Activated gamma-delta T cell treated with anti-CD3 and anti-CD28 coated beads, Interleukin-2, amount 50 U/mL, for 16 hours (primary cell): ENCODE data around the gene SEBOX.
"Not testable (repeated sequence)": the region's sequence is repeated elsewhere in the genome, so short reads cannot be mapped to it uniquely, and the experiment has no call there.

Experiments
- DNase-seq: peaks from one replicate; pipeline ENCODE4 v3.0.0-alpha.2; 2020; ENCODE audit warnings: low read depth

SEBOX gene

GRCh38 chr17:28338769-28339212, 26.2 kb downstream of the SEBOX start:
- DNase-seq, result not testable (repeated sequence)

GRCh38 chr17:28338056-28338768, 26.8 kb downstream of the SEBOX start:
- no peak for DNase-seq

GRCh38 chr17:28335959-28336871, 28.8 kb downstream of the SEBOX start:
- DNase-seq, result no peak

GRCh38 chr17:28335201-28335958, 29.6 kb downstream of the SEBOX start, which contains the start of the genes IFT20 and TNFAIP1:
IFT20 (minus strand) TSS chr17:28335472; CDS start chr17:28331985, 3,487 bp downstream.
TNFAIP1 (plus strand) TSS chr17:28335761; CDS start chr17:28339522, 3,761 bp downstream.
- DNase-seq, result peak; percentile 96

- DNase-seq, result no peak
These were observed 30.3 kb downstream of the SEBOX start for GRCh38 chr17:28334666-28335200.

GRCh38 chr17:28334171-28334570, 30.8 kb downstream of the SEBOX start:
- DNase-seq, result no peak

- no peak for DNase-seq
These were observed 31.8 kb downstream of the SEBOX start for GRCh38 chr17:28333083-28333746.

- no peak for DNase-seq
These were observed 33.0 kb downstream of the SEBOX start for GRCh38 chr17:28331891-28332420.

GRCh38 chr17:28330671-28331070, 34.3 kb downstream of the SEBOX start:
- DNase-seq, result no peak

GRCh38 chr17:28328325-28328724, 36.7 kb downstream of the SEBOX start:
- no peak for DNase-seq

GRCh38 chr17:28327709-28328108, 37.3 kb downstream of the SEBOX start:
- no peak for DNase-seq

- no peak for DNase-seq
These were observed 37.9 kb downstream of the SEBOX start for GRCh38 chr17:28327031-28327607.

- DNase-seq, result no peak
These were observed 38.9 kb downstream of the SEBOX start for GRCh38 chr17:28326114-28326513.

- no peak for DNase-seq
These were observed 39.8 kb downstream of the SEBOX start for GRCh38 chr17:28325211-28325610.

GRCh38 chr17:28324781-28325180, 40.2 kb downstream of the SEBOX start:
- no peak for DNase-seq

GRCh38 chr17:28324267-28324745, 40.7 kb downstream of the SEBOX start:
- no peak for DNase-seq

GRCh38 chr17:28320215-28321061, 44.6 kb downstream of the SEBOX start:
- DNase-seq, result no peak

GRCh38 chr17:28319598-28319935, 45.4 kb downstream of the SEBOX start:
- DNase-seq, result no peak

GRCh38 chr17:28318759-28319597, 46.0 kb downstream of the SEBOX start, which contains the start of gene TMEM97:
TMEM97 (plus strand) TSS chr17:28319200; CDS start chr17:28319240, 40 bp downstream.
- peak; percentile 88 for DNase-seq
